Urothelium cell line (cell line): ENCODE data around the gene HLF.

Experiments
- DNase-seq: peaks from one replicate; pipeline ENCODE4 v3.0.0; 2011; ENCODE audit warnings: low spot score, mixed read lengths
- FAIRE-seq: peaks from 2 replicates; lab custom pipeline; 2011; peaks lifted over from hg19 to GRCh38; lab: Jason Lieb, UNC

Gene HLF

DNA sequence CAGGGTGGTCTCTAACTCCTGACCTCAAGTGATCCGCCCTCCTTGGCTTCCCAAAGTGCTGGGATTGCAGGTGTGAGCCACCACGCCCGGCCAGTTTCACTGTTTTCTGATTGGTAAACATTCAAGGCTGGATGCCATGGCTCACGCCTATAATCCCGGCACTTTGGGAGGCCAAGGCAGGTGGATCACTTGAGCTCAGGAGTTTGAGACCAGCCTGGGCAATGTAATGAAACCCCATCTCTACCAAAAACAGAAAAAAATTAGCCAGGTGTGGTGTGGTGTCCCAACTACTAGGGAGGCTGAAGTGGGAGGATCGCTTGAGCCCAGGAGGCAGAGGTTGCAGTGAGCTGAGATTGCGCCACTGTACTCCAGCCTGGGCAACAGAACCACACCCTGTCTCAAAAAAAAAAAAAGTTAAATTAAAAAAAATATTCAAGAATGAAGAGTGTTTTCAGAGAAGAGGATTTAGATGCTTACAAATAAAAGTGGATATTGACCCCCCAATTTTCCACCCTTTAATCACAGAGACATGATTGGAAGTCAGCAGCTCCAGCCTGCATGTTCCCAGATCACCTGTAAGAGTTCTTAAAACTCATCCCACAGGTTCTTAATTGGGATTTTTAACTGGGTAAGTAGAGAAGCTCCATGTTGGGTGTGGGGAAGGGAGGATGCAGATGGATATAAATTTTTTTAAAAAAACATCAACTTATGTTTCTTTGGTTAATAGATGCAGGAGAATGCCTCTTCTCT, 23.8 kb downstream of the HLF start:
- FAIRE-seq, result no peak
- DNase-seq, result no peak

DNA sequence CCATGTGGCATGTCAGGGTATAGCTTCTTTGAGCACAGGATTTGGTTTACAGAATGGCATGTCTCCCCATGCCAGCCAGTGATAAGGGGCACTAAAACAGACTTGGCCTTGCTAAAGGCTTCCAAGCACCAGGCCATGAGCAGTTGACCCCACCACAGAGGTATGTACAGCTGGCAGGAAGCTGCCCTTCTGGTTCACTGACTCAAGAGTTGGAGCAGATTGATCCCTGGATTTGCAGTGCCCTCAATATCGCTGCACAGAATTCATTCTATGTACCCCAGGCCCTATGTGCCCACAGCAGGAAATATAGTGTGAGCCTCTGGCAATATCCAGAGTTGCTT, 24.3 kb downstream of the HLF start:
- DNase-seq (no peak), FAIRE-seq (no peak)

DNA sequence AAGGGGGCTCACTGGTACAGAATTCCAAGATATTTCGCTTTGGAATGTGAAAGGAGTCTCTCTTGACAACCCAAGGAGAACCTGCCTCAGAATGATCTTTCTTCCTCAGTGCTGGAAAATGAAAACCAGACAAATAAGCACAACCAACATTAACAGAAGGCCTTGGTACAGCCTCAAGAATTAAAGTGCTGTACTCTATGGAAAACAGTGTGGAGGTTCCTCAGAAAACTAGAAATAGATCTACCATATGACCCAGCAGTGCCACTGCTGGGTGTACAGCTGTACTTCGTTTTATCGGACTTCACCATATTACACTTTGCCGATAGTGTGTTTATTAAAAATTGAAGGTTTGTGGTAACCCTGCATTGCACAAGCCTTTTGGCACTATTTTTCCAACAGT, 25.2 kb downstream of the HLF start:
- no peak for FAIRE-seq
- no peak for DNase-seq

DNA sequence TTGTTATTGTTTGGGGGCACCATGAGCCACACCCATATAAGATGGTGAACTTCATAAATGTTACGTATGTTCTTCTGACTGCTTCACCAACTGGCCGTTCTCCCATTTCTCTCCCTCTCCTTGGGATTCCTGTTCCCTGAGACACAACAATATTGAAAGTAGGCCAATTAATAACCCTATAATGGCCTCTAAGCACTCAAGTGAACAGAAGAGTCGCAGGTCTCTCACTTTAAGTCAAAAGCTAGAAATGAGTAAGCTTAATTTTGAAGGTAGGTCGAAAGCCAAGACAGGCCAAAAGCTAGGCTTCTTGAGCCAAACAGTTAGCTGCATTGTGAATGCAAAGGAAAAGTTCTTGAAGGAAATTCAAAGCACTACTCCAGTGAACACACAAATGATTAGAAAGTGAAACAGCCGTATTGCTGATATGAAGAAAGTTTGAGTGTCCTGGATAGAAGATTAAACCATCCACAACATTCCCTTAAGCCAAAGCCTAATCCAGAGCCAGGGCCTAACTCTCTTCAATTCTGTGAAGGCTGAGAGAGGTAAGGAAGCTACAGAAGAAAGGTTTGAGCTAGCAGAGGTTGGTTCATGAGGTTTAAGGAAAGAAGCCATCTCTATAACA, 25.8 kb downstream of the HLF start:
- DNase-seq (no peak), FAIRE-seq (no peak)

DNA sequence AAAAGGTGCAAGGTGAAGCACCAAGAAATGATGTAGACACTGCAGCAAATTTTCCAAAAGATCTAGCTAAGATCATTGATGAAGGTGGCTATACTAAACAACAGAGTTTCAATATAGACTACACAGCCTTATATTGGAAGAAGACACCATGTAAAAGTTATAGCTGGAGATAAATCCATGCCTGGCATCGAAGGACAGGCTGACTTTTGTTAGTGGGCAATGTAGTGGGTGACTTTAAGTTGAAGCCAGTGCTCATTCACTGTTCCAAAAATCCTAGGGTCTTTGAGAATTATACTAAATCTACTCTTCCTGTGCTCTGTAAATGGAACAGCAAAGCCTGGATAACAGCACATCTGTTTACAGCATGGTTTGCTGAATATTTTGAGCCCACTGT, 26.4 kb downstream of the HLF start:
- DNase-seq (no peak), FAIRE-seq (no peak)

DNA sequence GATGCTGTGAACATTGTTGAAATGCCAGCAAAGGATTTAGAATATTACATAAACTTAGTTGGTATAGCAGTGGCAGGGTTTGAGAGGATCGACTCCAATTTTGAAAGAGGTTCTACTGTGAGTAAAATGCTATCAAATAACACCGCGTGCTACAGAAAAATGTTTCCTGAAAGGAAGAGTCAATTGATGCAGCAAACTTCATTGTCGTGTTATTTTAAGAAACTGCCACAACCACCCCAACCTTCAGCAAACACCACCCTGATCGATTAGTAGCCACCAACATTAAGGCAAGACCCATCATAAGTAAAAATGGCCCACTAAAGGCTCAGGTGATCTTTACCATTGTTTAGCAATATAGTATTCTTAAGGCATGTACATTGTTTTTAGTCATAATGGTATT, 27.3 kb downstream of the HLF start:
- DNase-seq, result no peak
- no peak for FAIRE-seq

DNA sequence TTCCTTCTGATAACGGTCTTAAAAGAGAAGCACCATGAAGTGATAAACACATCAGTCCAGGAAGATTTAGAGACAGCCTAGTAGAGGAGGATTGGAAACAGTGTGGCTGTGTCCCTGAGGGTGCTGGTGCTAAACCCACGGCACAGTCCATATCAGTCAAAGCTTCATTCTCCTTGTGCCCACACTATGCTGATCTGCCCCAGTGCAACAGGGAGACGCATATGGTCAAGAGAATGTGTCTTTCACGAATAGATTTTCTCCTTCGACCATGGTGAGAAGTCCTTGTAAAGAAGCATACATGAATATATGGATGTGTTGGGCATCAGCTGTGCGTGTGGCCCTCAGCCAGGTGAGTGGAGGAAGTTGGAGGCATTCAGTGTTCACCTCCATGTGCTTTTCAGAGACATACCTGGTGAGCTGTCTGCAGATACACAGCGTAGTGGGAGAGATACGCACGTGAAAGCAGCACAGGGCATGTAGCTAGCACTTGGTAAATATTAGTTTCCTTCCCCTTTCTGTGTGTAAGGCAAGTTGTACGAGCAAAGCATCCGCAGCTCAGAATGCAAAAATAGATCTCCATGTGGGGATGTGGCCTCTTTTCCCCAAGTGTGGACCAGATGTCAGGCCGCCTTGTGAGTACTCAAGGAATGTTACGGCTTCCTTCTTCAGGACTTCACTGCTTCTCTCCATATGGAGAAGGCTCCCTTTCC, 29.4 kb downstream of the HLF start:
- FAIRE-seq (peak; percentile 5), DNase-seq (no peak)

DNA sequence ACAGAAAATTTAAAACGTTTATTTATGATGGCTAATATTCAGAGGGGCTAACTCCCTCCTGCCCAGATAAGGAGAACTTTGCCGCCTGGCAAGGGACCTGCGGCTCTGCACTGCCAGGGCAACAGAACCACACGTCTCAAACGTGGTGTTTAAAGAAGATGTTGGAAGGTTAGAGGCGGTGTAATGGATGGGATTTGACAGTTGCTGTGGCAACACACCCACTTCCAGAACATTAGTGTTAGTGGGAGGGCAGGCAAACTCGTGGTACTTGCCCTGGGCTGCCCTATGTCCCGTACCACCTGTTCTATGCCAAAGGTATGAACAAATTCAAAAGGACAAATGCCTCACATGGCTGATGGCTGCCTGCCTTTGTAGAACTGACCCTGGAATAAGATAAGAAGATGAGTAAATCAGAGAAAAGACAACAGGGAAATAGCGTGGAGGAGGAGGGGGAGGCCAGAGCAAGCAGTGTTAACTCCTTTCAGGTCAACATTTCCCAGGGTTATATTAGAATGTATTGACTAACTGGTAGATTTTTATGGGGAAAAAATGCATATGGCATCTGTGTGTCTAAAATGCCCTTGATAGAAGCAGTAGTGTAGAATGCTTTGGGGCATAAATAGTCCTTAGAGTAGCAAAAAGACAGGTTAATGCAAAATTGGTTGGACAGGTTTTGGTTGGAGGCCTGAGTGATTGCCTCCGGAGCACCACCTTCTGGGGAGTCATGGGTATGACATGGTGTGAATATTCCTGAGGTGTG, 30.8 kb downstream of the HLF start:
- FAIRE-seq (peak; percentile 82), DNase-seq (peak; percentile 70)

DNA sequence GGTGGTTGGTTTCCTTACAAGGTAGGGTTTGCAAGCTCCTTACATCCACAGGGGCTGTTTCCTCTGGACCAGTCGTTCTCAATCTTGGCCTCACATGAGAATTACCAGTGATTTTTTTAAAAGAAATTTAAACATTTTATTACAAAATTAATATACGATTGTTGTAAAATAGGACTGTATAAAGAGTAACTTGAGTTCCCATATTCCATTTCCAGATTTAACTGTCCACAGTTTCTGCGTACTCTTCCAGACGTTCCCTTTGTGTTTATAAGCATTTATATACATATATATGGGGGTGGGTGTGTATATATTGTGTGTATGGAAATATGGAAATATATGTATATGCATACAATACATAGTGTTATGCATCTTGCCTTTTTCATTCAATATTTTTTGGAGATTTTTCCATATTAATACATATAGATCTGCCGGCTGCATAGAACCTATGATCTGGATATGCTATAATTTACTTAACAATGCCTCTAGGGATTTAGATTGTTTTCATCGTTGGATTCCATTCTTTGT, 31.5 kb downstream of the HLF start:
- DNase-seq (no peak), FAIRE-seq (no peak)

DNA sequence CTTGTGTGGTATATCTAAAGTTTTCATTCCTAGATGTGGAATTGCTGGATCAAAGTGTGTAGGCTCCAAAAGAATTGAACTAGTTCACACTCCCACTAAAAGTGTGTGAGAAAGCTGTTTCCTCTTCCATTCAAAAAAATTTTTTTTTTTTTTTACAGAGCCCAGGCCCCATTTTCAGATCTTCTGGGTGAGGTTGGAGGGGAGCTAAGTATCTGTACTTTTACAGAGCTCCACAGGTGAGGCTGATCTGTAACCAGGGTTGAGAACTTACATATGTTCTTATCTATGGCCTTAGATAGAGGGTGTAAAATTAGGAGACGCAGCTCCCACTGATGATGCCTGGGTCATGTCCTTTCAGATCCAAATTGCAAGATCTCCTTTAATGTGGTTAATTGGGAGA, 31.9 kb downstream of the HLF start:
- no peak for DNase-seq
- FAIRE-seq, result no peak

DNA sequence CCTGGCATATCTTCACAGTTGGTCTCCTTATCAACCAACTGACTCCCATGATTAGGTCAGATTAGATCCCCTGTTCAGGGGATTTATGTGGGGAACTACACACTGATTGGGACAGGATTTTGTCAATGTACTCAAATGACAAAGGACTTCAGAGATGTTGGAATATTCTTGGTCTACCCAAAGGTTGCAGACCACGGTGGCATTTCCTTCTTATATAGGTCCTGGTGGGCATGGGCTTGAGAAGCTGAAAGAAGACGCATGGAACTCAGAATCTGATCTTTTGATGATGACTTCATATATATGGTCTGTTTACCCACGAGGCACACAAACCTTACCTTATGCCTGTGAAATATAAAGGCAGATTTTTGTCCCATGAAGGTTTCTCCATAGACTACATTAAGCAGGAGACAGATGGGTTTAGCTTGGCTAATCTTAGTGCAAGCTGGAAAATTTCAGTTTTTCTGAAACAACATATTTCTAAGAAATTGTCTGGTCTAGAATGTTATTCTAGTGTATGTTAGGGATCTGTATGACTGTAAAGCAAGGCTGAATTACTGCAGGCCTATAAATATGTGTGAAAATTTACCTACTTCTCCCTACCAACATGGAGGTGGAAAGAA, 33.5 kb downstream of the HLF start:
- no peak for DNase-seq
- no peak for FAIRE-seq

DNA sequence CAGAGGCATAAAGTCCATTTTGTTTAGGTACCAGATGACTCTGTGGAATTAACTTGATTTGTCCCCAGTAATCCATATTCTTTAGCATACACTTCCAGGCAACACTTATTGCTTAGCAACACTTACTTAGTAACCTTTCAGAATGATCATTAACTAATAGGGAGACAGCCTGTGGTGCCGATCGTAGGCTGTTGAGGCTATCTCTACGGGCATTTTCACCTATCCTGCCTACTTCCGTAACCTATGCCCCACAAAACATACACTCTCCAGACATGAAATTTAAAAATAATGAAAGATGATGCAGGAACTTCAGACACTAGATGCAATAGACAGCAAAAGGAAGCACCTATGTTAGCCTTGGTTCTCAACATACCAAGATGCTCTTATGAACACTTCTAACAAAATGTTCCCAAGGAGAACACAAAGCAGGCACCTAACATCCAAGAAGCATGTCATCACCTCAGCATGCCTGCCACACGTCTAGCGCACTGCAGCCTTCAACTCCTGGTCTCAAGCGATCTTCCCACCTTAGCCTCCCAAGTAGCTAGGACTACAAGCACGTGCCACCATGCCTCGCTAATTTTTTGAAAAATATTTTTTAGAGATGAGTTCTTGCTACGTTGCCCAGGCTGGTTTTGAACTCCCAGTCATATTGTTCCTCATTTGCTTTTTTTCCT, 34.5 kb downstream of the HLF start:
- FAIRE-seq (no peak), DNase-seq (no peak)

DNA sequence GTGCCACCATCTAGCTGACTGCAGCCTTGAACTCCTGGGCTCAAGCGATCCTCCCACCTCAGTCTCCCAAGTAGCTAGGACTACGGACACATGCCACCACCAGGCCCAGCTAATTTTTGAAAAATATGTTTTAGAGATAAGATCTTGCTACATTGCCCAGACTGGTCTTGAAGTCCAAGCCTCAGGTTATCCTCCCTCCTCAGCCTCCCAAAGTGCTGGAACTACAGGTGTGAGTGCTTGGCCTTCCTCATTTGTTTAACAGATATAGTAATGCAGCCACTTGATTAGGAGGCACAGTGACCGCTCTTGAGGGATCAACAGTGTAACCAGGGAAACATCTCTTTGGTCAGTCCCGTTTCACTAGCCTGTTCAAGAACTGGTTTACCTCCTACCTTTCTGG, 35.1 kb downstream of the HLF start:
- DNase-seq (no peak), FAIRE-seq (no peak)

DNA sequence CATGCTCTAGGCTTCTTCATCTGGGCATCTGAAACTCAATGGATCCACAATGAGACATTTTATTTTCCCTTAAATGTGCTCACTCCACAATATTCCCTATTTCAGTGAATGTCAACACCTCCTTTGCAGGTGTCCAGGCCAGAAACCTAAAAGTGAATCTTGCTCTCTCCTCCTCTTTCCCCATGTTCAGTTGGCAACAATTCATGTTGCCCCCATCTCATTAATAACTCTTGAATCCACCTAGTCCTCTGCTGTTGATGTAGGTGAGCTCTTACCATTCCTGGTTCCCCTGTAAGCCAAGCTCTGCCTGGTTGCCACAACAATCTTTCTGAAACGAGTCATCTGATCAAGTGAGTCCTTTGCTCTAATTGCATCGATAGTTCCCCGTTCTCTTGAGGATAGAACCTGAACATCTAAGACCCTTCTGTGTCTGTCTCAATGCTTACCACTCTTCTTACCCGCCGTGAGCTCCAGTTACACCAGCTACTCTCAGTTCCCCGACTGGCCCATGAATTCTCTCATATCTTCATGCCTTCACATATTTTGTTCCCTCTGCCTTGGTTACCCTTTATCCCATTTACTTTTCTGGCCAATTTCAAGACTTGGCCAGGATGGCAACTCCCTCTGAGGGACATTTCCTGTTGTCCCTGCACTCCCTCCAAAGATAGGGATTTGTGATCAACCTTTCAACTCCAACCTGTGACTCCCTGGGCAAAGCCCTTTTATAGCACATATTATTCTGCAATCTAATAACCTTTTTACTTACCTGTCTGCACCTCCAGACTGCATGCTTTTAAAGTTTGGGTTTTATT, 35.9 kb downstream of the HLF start:
- FAIRE-seq, result no peak
- DNase-seq, result no peak

DNA sequence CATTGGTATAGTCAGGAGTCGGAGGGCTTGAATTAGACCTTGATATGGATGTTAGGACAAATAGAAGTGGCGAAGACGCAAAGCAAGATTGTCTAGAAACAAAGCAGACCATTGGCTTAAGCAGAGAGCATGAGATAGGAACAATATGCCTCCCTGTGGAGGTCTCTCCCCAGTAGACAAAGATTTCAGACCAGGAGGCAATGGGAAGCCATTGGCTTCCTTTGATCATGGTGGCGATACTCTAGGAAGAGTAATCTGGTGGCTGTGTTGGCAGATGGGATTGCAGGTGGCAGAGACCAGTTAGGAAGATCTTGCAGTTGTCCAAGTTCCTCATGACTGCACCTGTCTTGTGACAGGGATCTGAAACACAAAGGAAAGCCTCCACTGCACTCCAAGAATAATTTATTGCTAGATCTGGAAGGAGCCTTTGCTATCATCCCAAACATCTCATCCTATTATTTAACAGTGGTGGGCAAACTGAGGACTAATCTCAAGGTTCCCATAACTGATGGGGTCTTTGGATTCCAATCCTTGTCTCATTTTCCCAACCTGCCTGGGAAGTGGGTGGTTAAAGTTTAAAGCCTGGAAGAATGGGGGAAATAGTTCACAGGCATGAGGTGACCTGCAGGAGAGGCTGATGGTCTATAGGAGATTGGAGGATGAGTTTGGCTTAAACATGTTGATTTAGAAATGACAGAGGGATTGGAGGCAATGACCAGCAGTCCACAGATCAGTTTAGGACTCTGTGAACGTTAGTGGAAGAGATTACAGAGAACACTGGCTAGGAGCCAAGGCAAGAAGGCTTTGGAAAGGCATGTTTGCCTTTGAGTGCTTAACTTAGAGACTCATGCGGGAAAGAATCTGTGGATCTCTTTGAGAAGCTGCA, 37.0 kb downstream of the HLF start:
- no peak for DNase-seq
- FAIRE-seq, result no peak

DNA sequence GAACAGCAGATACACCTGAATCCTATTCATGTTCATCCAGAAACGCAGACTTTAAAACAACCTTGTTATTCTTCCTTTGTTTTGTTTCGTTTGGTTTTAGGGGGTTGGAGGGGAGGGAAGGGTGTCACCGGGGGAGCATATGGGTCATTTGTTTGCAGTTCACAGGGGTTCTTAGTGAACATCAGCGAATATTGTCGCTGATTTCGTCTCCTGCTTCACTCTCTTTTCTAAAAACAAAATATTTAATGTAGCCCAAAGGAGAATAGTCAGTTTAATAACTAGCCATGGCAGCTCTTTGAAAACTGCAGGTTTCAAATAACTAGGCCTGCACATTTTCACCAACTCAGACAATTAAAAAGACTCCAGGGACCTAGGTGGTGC, 37.6 kb downstream of the HLF start:
- DNase-seq, result no peak
- no peak for FAIRE-seq

DNA sequence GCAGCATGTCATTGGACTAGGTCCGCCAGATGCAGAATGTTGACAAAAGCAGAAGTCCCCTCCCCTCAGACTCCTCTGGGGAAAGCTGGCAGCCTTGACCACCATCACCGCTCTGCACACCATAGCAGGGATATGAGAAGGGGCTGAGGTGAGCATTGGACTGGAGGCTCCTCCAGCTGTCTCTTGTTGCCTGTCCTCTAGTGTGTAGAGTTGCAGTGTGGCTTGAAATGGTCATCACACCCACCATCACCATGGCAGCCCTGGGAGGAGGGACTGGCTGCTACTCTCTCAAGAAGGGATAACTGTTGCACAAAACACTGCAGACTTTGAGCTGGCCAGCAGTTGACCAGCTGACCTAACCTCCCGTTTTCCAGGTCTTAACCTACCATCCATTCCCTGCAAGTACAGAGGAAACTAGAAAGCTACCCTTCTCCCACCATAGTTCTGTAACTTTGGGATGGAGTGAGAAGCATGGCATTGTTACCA, 38.3 kb downstream of the HLF start:
- DNase-seq, result no peak
- FAIRE-seq, result no peak

DNA sequence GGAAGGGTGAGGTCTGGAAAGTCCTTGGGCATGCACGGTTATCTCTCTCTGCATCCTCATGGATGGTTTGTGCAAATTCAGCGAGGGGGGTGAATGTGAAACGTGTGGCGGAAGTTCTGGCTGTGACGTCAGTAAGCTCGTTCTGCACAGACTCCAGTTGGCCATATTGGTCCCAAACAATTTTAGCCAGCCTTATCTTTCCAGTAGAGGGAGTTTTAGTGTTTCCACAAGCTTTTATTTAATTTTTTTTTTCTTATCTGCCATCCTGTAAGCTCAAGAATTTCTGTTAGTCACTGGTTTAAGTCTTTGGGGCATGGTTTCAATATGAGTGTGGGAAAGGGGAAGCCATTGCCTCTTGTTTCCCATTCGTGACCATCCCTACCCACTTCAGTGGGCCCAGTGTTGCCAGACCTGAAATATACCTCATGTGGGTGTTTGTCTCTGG, 39.0 kb downstream of the HLF start:
- FAIRE-seq, result no peak
- no peak for DNase-seq
